Measurements from ENCODE around the gene PDX1.
A peak's percentile ranks its signal among the peaks of the same experiment; 100 is the strongest.

PDX1 gene

GRCh38 chr13:27971236-27971645 is 51.4 kb downstream of the PDX1 start:
- Histone ChIP-seq H3K23ac (ENCODE audit: low read depth, low read length, poor library complexity) (no peak overlapping the region), H4K91ac (ENCODE audit: low read depth, low read length, poor library complexity) (no peak overlapping the region), H3K14ac (ENCODE audit: low read length) (peak overlapping the region; percentile 38), H3K9ac (ENCODE audit: low read depth, low read length, poor library complexity) (no peak overlapping the region), H4K8ac (ENCODE audit: low read depth, low read length) (no peak overlapping the region), H3K9me3 (replicated peaks in 1 of 2; ENCODE audit: control insufficient read depth in 2 of 2, insufficient read depth in 1 of 2, low read depth in 1 of 2, low read length in 2 of 2) (peaks cover 2 to 3% of the 10 kb centered on the region in 2 donors), H3K4ac (ENCODE audit: low read length) (peak overlapping the region; percentile 56), H3K36me3 (replicated peaks in 1 of 2; ENCODE audit: control insufficient read depth in 2 of 2, insufficient read depth in 2 of 2, low read length in 2 of 2) (no peaks in the 10 kb centered on the region), H2AFZ (ENCODE audit: low read length) (peak overlapping the region; percentile 55), H2BK15ac (ENCODE audit: low read length) (peak overlapping the region; percentile 87), H2BK5ac (ENCODE audit: low read length) (peak overlapping the region; percentile 8), H3K4me3 (ENCODE audit: low read length in 2 of 2) (no peak overlapping the region), H3K4me2 (ENCODE audit: insufficient read depth, low read length, poor library complexity, severe bottlenecking) (peak overlapping the region; percentile 59), H3K4me1 (ENCODE audit: control insufficient read depth in 2 of 2, insufficient read depth in 1 of 2, low read depth in 1 of 2, low read length in 2 of 2) (peaks cover 6 to 29% of the 10 kb centered on the region in 2 donors), H3K79me1 (ENCODE audit: low read depth, low read length) (peaks cover 1% of the 10 kb centered on the region), H2BK12ac (ENCODE audit: low read length) (peak overlapping the region; percentile 99), H3K27ac (replicated peaks; ENCODE audit: low read length) (peak overlapping the region; percentile 77), H2BK120ac (ENCODE audit: low read depth, low read length) (peak overlapping the region; percentile 35), H3K18ac (ENCODE audit: low read length) (peak overlapping the region; percentile 96), H3K27me3 (ENCODE audit: control insufficient read depth in 3 of 3, insufficient read depth in 3 of 3, low read depth in 1 of 3, low read length in 3 of 3) (peaks cover 59 to 100% (median 81%) of the 10 kb centered on the region in 3 experiments), H2AK5ac (ENCODE audit: low read depth, low read length) (peak overlapping the region; percentile 94)
- no peak for DNase-seq (ENCODE audit: low spot score)
- no CpG with 5 or more reads among the region's 13 CpGs for whole genome bisulfite sequencing, 2 donors (ENCODE audit: extremely low coverage in 2 of 2, insufficient read length in 2 of 2, insufficient replicate concordance in 1 of 2)

GRCh38 chr13:27971776-27972477 is 52.1 kb downstream of the PDX1 start:
- H4K91ac ChIP-seq (ENCODE audit: low read depth, low read length, poor library complexity), result no peak overlapping the region
- H3K4me2 ChIP-seq (ENCODE audit: insufficient read depth, low read length, poor library complexity, severe bottlenecking), result peak overlapping the region; percentile 32
- peak overlapping the region; percentile 56 for H3K14ac ChIP-seq (ENCODE audit: low read length)
- H2BK120ac ChIP-seq (ENCODE audit: low read depth, low read length), result no peak overlapping the region
- no peak for DNase-seq (ENCODE audit: low spot score)
- H3K4me3 ChIP-seq (ENCODE audit: low read length in 2 of 2), result no peak overlapping the region
- peaks cover 60 to 100% (median 81%) of the 10 kb centered on the region in 3 experiments for H3K27me3 ChIP-seq (ENCODE audit: control insufficient read depth in 3 of 3, insufficient read depth in 3 of 3, low read depth in 1 of 3, low read length in 3 of 3)
- H3K18ac ChIP-seq (ENCODE audit: low read length), result peak overlapping the region; percentile 96
- H3K4me1 ChIP-seq (ENCODE audit: control insufficient read depth in 2 of 2, insufficient read depth in 1 of 2, low read depth in 1 of 2, low read length in 2 of 2), result peaks cover 6 to 29% of the 10 kb centered on the region in 2 donors
- peak overlapping the region; percentile 94 for H2AK5ac ChIP-seq (ENCODE audit: low read depth, low read length)
- peak overlapping the region; percentile 87 for H2BK5ac ChIP-seq (ENCODE audit: low read length)
- no CpG with 5 or more reads among the region's 7 CpGs for WGBS, 2 donors (ENCODE audit: extremely low coverage in 2 of 2, insufficient read length in 2 of 2, insufficient replicate concordance in 1 of 2)
- no peak overlapping the region for H3K23ac ChIP-seq (ENCODE audit: low read depth, low read length, poor library complexity)
- H3K79me1 ChIP-seq (ENCODE audit: low read depth, low read length), result peaks cover 1% of the 10 kb centered on the region
- H3K27ac ChIP-seq (replicated peaks; ENCODE audit: low read length), result peak overlapping the region; percentile 77
- H2BK12ac ChIP-seq (ENCODE audit: low read length), result peak overlapping the region; percentile 99
- H3K9ac ChIP-seq (ENCODE audit: low read depth, low read length, poor library complexity), result no peak overlapping the region
- H3K9me3 ChIP-seq (replicated peaks in 1 of 2; ENCODE audit: control insufficient read depth in 2 of 2, insufficient read depth in 1 of 2, low read depth in 1 of 2, low read length in 2 of 2), result peaks cover 2 to 3% of the 10 kb centered on the region in 2 donors
- no peaks in the 10 kb centered on the region for H3K36me3 ChIP-seq (replicated peaks in 1 of 2; ENCODE audit: control insufficient read depth in 2 of 2, insufficient read depth in 2 of 2, low read length in 2 of 2)
- peak overlapping the region; percentile 56 for H3K4ac ChIP-seq (ENCODE audit: low read length)
- peak overlapping the region; percentile 82 for H4K8ac ChIP-seq (ENCODE audit: low read depth, low read length)
- H2BK15ac ChIP-seq (ENCODE audit: low read length), result peak overlapping the region; percentile 87
- H2AFZ ChIP-seq (ENCODE audit: low read length), result no peak overlapping the region

- H3K23ac ChIP-seq (ENCODE audit: low read depth, low read length, poor library complexity), result no peak overlapping the region
- H3K4me1 ChIP-seq (ENCODE audit: control insufficient read depth in 2 of 2, insufficient read depth in 1 of 2, low read depth in 1 of 2, low read length in 2 of 2), result peaks cover 6 to 29% of the 10 kb centered on the region in 2 donors
- H3K18ac ChIP-seq (ENCODE audit: low read length), result peak overlapping the region; percentile 90
- H2AFZ ChIP-seq (ENCODE audit: low read length), result no peak overlapping the region
- no CpG with 5 or more reads among the region's 2 CpGs for WGBS, 2 donors (ENCODE audit: extremely low coverage in 2 of 2, insufficient read length in 2 of 2, insufficient replicate concordance in 1 of 2)
- H2BK120ac ChIP-seq (ENCODE audit: low read depth, low read length), result no peak overlapping the region
- H3K9me3 ChIP-seq (replicated peaks in 1 of 2; ENCODE audit: control insufficient read depth in 2 of 2, insufficient read depth in 1 of 2, low read depth in 1 of 2, low read length in 2 of 2), result peaks cover 0 to 3% of the 10 kb centered on the region in 2 donors
- H3K4me2 ChIP-seq (ENCODE audit: insufficient read depth, low read length, poor library complexity, severe bottlenecking), result no peak overlapping the region
- peak overlapping the region; percentile 87 for H2BK5ac ChIP-seq (ENCODE audit: low read length)
- peak overlapping the region; percentile 38 for H2BK15ac ChIP-seq (ENCODE audit: low read length)
- peak overlapping the region; percentile 82 for H2BK12ac ChIP-seq (ENCODE audit: low read length)
- H3K36me3 ChIP-seq (replicated peaks in 1 of 2; ENCODE audit: control insufficient read depth in 2 of 2, insufficient read depth in 2 of 2, low read length in 2 of 2), result no peaks in the 10 kb centered on the region
- H3K27ac ChIP-seq (replicated peaks; ENCODE audit: low read length), result no peak overlapping the region
- H4K91ac ChIP-seq (ENCODE audit: low read depth, low read length, poor library complexity), result no peak overlapping the region
- peak overlapping the region; percentile 56 for H3K14ac ChIP-seq (ENCODE audit: low read length)
- H3K4ac ChIP-seq (ENCODE audit: low read length), result no peak overlapping the region
- H2AK5ac ChIP-seq (ENCODE audit: low read depth, low read length), result peak overlapping the region; percentile 94
- no peak overlapping the region for H3K9ac ChIP-seq (ENCODE audit: low read depth, low read length, poor library complexity)
- H3K79me1 ChIP-seq (ENCODE audit: low read depth, low read length), result peaks cover 1% of the 10 kb centered on the region
- no peak for DNase-seq (ENCODE audit: low spot score)
- H3K4me3 ChIP-seq (ENCODE audit: low read length in 2 of 2), result no peak overlapping the region
- H4K8ac ChIP-seq (ENCODE audit: low read depth, low read length), result no peak overlapping the region
- peaks cover 54 to 100% (median 81%) of the 10 kb centered on the region in 3 experiments for H3K27me3 ChIP-seq (ENCODE audit: control insufficient read depth in 3 of 3, insufficient read depth in 3 of 3, low read depth in 1 of 3, low read length in 3 of 3)
Measured at GRCh38 chr13:27972478-27972820, 52.6 kb downstream of the PDX1 start.

- no peak overlapping the region for H3K27ac ChIP-seq (replicated peaks; ENCODE audit: low read length)
- H2BK12ac ChIP-seq (ENCODE audit: low read length), result no peak overlapping the region
- no peaks in the 10 kb centered on the region for H3K36me3 ChIP-seq (replicated peaks in 1 of 2; ENCODE audit: control insufficient read depth in 2 of 2, insufficient read depth in 2 of 2, low read length in 2 of 2)
- H3K4me1 ChIP-seq (ENCODE audit: control insufficient read depth in 2 of 2, insufficient read depth in 1 of 2, low read depth in 1 of 2, low read length in 2 of 2), result peaks cover 6 to 29% of the 10 kb centered on the region in 2 donors
- H4K91ac ChIP-seq (ENCODE audit: low read depth, low read length, poor library complexity), result no peak overlapping the region
- H2AK5ac ChIP-seq (ENCODE audit: low read depth, low read length), result no peak overlapping the region
- no peak overlapping the region for H4K8ac ChIP-seq (ENCODE audit: low read depth, low read length)
- no peak overlapping the region for H3K9ac ChIP-seq (ENCODE audit: low read depth, low read length, poor library complexity)
- H2BK120ac ChIP-seq (ENCODE audit: low read depth, low read length), result no peak overlapping the region
- DNase-seq (ENCODE audit: low spot score), result no peak
- no peak overlapping the region for H2BK5ac ChIP-seq (ENCODE audit: low read length)
- H3K79me1 ChIP-seq (ENCODE audit: low read depth, low read length), result peaks cover 1% of the 10 kb centered on the region
- no peak overlapping the region for H3K23ac ChIP-seq (ENCODE audit: low read depth, low read length, poor library complexity)
- peaks cover 52 to 100% (median 81%) of the 10 kb centered on the region in 3 experiments for H3K27me3 ChIP-seq (ENCODE audit: control insufficient read depth in 3 of 3, insufficient read depth in 3 of 3, low read depth in 1 of 3, low read length in 3 of 3)
- H3K4me2 ChIP-seq (ENCODE audit: insufficient read depth, low read length, poor library complexity, severe bottlenecking), result no peak overlapping the region
- peaks cover 0 to 3% of the 10 kb centered on the region in 2 donors for H3K9me3 ChIP-seq (replicated peaks in 1 of 2; ENCODE audit: control insufficient read depth in 2 of 2, insufficient read depth in 1 of 2, low read depth in 1 of 2, low read length in 2 of 2)
- H2BK15ac ChIP-seq (ENCODE audit: low read length), result no peak overlapping the region
- H3K4me3 ChIP-seq (ENCODE audit: low read length in 2 of 2), result no peak overlapping the region
- no CpG with 5 or more reads among the region's 5 CpGs for WGBS, 2 donors (ENCODE audit: extremely low coverage in 2 of 2, insufficient read length in 2 of 2, insufficient replicate concordance in 1 of 2)
- no peak overlapping the region for H3K4ac ChIP-seq (ENCODE audit: low read length)
- no peak overlapping the region for H3K14ac ChIP-seq (ENCODE audit: low read length)
- peak overlapping the region; percentile 70 for H3K18ac ChIP-seq (ENCODE audit: low read length)
- H2AFZ ChIP-seq (ENCODE audit: low read length), result no peak overlapping the region
Measured at GRCh38 chr13:27973291-27973690, 53.5 kb downstream of the PDX1 start.
